VCaP (cell line): ENCODE results near the gene TJP3.

ENCODE experiments used
- H3K27ac ChIP-seq: fragments of 450-650 bp; 2 replicates; pipeline ENCODE4 v1.5.1; 2017
- CTCF ChIP-seq: fragments of 450-650 bp; conservative IDR thresholded peaks from 2 replicates; pipeline ENCODE4 v1.5.1; 2017; ENCODE audit warnings: mild to moderate bottlenecking, moderate library complexity

The TJP3 gene

GRCh38 chr19:3695986-3696659 is 12.1 kb upstream of the TJP3 start:
- TF ChIP-seq CTCF = no peak

GRCh38 chr19:3696660-3696995 is 11.6 kb upstream of the TJP3 start:
- no peak overlapping the region for H3K27ac ChIP-seq
- TF ChIP-seq CTCF = no peak

More at GRCh38 chr19:3695986-3696659, 12.1 kb upstream of the TJP3 start:
- H3K27ac ChIP-seq = no peak overlapping the region

- TF ChIP-seq CTCF = no peak
- no peak overlapping the region for H3K27ac ChIP-seq
These were observed 11.1 kb upstream of the TJP3 start for GRCh38 chr19:3697094-3697493.

GRCh38 chr19:3697671-3698385 is 10.4 kb upstream of the TJP3 start:
- H3K27ac ChIP-seq = no peak overlapping the region
- no peak for TF ChIP-seq CTCF

- no peak overlapping the region for H3K27ac ChIP-seq
These were observed 9.7 kb upstream of the TJP3 start for GRCh38 chr19:3698386-3698950.

GRCh38 chr19:3698974-3699740 is 9.0 kb upstream of the TJP3 start:
- H3K27ac ChIP-seq = peak overlapping the region; percentile 66
- no peak for TF ChIP-seq CTCF

More at GRCh38 chr19:3698386-3698950, 9.7 kb upstream of the TJP3 start:
- no peak for TF ChIP-seq CTCF

GRCh38 chr19:3699741-3700241 is 8.4 kb upstream of the TJP3 start:
- peak overlapping the region; percentile 66 for H3K27ac ChIP-seq
- no peak for TF ChIP-seq CTCF
